Measurements from ENCODE around the gene ADIPOR2.

Gene ADIPOR2

DNA sequence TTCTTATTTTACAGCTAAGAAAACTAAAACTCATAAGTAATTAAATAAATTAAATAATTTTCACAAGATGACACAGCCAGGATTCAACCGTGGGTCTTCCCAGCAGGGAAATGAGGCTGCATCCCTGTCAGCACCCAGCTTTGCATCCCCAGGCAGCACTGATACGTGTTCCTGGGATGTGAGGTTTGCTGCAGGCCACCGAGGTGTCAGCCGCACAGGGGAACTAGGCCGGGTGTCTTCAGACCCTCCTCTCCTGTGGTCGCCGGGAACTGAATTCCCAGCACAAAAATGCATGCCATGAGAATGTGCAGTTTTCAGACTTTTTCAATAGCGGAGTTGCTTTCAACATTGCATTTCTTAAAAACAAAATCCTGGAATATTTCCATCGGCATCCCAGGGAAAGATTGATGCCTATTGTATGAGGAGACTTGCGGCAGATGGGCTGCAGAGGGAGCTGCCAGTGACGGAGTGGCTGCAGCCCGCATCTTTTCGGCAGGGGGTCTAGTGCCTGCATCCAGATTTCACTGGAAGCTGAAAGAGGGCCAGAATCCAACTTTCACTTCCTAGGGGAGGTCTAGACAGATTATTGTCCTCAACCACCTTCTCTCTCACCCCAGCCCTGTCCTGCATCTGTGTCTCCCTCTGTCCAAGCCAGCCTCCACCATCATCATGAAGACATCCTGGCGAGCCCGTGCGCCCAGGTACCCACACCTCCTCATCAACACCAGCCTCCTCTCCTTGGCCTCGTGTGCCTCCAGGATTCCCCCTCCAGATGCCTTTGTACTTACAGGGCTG is 142.1 kb downstream of the ADIPOR2 start:
- no peak for DNase-seq

DNA sequence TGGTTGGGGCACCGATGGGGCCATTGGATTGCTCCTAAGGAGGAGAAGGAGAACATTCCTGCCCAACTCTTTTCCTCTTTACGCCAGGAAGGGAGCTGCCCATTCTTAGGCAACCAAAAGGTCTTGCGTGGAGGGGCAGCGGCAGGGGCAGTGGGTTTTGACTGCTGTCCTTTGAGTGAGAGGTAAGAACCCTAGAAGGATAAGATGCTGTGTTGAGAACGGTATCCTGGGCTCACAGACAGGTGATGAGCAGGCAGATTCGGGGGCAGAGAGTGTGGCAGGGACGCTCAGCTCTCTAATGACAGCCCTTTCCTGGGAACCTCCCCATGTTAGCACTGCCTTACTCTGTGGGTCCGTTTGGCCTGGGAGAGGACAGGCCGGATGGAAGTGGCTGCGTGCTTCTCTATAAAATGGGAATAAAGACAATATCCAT is 142.7 kb downstream of the ADIPOR2 start:
- DNase-seq = no peak

DNA sequence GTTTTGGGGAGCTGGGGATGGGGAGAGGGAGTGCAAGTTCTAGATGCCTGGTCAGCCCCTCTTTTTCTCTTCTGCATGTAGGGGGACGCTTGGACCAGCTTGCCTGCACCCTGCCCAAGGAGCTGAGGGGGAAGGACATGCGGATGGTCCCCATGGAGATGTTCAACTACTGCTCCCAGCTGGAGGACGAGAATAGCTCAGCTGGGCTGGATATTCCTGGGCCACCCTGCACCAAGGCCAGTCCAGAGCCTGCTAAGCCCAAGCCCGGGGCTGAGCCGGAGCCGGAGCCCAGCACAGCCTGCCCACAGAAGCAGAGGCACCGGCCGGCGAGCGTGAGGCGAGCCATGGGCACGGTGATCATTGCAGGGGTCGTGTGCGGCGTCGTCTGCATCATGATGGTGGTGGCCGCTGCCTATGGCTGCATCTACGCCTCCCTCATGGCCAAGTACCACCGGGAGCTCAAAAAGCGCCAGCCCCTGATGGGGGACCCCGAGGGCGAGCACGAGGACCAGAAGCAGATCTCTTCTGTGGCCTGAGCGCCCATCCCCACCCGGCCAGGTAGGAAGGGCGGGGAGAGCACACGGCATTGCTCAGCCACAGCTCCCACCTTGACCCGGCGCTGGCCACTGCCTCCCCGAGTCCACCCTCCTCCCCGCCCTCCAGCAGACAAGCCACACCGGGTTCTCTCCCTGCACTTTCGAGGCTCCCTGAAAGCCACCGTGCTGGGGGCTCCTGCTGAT is 143.5 kb downstream of the ADIPOR2 start:
- no peak for DNase-seq

DNA sequence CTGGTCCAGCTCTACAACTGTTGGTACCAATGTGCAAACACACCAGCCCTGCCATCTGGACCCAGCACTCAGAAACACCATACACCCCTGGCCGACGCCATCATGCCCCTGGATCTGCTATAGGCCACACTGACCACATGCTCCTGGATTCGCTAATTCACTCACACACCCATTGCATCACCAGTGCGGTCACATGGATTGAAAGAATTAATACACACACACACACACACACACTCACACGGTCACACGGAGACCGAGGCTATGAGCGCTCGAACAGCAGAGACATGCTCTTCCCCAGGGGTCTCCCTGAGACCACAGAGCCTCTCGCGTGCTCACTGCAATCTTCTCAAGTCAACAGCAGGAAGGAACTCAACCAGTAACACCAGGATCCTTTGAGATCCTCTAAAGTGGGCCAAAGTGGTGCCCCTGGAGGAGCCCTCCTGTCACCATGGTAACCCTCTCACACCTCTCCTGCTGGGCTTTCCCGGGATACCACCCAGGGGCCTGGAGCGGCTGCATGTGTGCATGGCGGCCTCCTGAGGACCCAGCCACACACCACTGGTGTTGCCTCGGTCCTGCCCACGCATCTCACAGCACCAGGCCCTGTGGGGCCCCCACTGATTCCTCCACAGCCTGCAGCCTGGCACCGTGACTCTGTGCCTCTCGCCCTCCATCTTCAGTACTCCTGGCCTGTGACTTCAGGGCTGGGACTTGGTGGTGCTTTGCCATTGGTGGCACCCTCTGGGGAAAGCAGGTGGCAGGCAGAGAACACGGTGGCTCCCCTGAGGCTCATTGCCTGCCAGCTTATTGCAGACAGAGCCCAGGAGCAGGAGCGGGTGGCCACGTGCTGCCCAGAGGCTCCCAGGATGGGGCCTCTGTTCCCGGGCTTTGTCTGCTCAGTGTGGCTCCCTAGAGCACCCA is 144.6 kb downstream of the ADIPOR2 start:
- no peak for DNase-seq

DNA sequence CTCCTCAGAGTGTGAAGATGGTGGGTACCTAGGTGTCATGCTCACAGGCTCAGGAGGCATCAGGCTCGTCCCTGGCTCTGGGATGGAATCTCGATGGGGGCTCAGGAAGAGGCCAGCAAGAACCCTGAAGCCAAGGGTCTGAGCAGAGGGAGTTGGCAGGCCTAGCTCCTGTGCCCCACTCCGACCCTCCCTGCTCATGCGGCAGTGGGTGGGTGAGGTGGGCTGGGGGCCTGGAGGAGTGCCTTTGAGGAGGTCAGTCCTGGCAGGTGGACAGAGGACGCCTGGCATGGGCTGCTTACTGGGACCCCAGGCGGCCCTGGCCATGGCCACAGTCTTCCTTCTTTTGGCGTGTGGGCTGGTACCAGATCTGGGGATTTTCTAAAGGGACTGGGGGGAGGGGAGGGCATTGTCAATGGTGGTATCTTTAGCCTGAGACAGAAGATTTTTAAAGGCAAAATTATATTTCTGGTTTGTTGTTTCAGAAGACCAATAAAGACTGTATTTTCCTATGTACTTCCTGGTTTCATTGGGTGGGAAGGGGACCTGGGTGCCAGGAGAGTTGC is 145.5 kb downstream of the ADIPOR2 start:
- DNase-seq = no peak

DNA sequence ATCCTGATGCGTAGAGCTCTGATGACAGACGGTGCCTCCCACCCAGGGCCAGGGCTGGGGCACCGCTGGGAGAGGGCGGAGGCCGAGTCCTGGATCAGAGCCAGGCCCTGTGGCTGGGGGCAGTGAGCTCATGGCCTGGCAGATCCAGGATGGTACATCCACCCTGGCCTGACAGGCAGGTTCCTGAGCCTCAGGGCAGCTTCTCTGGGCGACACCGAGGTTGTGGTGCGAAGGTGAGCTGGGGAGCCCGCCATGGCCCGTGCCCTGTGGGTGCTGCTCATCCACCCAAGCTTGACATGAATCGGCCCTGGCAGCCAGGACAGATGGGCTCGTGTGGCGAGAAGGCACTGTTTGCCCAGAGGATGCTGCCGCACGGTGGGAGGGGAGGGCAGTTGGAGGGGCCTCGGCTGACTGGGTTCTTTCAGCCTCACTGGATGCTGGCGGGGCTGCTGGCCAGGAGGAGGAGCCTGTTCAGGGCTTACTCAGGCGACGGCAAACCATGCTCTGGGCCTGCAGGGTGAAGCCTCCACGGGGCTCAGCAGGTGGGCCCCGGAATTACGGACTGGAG is 146.1 kb downstream of the ADIPOR2 start:
- DNase-seq = no peak

DNA sequence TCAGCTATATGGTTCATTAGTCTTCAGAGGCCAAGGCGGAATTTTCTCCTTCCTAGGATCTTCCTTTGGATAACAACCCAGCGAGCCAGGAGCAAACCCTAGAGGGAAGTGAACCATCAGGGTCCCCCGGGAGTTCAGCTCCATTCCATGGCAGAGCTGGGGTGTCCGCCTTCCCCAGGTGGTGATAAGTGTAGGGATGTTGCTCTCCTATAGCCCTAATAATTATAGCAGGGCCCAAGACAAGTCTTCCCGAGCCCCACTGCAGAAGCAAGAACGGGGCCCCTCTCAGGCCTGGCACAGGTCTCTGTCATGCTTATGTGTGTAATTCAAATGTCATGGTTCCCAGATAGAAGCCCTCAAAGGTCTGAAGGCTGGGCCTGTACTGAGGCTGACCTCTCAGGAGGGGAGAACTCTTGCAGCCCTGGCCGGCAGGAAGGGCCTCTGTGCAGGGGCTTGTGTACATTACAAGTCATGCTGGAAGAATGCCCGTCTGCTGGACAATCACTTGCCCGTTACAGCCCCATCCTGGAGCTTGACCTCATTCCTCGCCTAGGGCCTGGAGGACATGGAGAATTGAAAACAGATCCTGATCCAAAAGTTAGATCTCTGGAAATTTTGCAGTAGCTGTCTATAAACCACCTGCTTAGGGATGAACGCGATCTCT is 146.8 kb downstream of the ADIPOR2 start:
- no peak for DNase-seq
